ENCODE data around the gene TUBGCP2.

DNA sequence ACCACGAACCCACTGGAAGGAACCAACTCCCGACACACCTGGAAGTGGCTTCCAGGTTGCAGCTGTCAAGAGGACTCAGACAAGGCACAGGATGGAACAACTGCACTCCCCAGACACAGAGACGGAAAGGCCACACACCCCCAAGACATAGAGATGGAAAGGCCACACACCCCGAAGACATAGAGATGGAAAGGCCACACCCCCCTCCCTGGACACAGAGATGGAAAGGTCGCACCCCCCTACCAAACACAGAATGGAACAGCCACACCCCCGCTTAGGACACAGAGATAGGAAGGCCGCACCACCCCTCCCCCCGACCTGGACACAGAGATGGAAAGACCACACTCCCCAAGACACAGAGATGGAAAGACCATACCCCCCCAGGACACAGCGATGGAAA, 7.6 kb upstream of the TUBGCP2 start:
- TF ChIP-seq, protein P1, sequence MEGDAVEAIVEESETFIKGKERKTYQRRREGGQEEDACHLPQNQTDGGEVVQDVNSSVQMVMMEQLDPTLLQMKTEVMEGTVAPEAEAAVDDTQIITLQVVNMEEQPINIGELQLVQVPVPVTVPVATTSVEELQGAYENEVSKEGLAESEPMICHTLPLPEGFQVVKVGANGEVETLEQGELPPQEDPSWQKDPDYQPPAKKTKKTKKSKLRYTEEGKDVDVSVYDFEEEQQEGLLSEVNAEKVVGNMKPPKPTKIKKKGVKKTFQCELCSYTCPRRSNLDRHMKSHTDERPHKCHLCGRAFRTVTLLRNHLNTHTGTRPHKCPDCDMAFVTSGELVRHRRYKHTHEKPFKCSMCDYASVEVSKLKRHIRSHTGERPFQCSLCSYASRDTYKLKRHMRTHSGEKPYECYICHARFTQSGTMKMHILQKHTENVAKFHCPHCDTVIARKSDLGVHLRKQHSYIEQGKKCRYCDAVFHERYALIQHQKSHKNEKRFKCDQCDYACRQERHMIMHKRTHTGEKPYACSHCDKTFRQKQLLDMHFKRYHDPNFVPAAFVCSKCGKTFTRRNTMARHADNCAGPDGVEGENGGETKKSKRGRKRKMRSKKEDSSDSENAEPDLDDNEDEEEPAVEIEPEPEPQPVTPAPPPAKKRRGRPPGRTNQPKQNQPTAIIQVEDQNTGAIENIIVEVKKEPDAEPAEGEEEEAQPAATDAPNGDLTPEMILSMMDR (IDR thresholded peaks at IDR 0.05): no peak
- TF ChIP-seq EZH2 (IDR thresholded peaks at IDR 0.05) (no peak), EZH2phosphoT487 (IDR thresholded peaks at IDR 0.05) (no peak)

Measured in neural progenitor cell (in vitro differentiated cells).